EL (cell line): ENCODE measurements around the gene GPR171.

Source experiments
- DNase-seq: peaks from one replicate; pipeline ENCODE4 v3.0.0-alpha.2; 2016

Gene GPR171

DNA sequence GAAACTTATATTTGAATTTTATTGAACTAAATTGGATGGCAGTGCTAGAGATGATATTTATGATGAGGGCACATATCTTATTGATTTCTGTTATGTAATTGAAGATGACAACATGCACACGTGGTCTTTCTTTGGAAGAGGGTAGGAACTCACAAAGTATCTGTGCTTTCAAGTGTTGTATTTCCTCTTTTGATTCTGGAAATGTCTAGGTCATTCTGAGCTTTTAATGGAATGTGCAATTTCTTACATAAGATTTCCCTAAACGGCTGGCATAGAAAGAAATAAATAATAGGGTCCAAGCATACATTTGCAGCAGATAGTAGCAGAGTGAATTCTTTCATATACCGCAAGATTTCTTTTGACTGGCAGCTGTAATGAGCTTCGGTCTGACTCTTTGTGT is 10.1 kb upstream of the GPR171 start:
- DNase-seq, result no peak

DNA sequence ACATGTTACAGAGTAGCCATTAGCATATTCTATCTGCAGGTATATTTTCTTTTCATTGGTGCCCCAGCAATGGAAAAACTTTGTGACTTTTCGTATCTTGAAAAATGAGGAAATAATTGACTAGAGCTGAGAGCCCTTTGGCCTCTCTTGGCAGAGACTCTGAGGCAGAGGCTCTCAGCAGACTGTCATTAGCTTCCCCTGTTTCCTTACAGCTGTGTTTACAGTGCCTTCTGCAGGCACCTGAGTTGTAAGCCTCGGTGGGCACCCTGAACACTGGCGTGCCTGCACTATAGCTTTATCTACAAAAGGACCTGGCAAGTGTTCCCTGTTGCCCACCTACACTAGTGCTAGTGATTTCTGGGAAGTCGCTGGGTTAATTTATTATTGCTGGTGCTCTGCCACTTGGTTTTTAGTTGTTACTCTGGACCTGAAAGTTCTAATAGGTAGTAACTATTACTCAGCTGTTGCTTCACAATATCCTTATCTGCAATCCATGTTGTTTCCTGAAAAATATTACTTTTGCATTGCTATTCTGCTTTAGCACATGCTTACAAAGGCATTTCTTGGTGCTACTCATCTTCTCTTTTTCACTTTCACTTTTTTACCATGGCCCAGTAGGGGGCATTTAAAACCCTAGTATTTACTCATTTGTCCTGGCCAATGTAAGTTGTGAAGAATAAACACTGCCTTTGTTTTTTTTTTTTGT is 7.8 kb upstream of the GPR171 start:
- DNase-seq, result no peak

DNA sequence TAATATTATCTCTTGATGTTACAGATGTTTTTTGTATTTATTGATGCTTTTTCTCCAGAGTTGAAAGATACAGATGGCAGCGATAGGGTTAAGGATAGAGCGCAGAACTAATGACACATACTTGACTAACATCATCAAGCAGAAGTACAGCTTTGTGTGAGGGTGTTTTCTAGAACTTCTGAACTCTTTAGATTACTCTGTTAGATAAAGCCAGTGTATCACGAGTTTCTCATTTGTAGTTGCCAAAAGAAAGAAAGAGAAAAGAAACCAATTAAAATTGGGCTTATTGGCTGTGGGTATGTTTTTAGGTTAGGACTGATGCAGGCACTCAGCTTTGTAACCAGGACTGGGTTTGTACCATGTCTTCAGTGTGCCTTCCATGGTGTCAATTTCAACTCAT is 6.6 kb upstream of the GPR171 start:
- DNase-seq, result no peak

DNA sequence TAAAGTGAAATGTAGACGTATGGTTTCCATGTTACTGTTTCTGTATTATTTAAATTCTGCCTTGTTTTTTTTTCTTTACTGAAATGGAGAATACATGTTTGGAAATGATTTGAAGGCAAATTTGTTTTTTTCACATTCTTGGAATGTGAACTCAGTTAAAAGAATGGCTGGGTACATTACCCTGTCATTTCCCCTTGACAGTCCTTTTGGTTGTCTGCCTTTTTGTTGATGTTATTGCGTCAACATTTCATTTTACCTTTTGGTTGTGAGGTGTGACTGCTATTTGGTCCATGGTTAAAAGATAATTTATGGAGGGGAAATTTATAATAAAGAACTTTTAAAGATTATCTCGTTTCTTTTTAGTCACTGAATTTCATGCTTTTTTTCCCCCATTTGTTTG is 3.2 kb upstream of the GPR171 start:
- DNase-seq, result no peak

DNA sequence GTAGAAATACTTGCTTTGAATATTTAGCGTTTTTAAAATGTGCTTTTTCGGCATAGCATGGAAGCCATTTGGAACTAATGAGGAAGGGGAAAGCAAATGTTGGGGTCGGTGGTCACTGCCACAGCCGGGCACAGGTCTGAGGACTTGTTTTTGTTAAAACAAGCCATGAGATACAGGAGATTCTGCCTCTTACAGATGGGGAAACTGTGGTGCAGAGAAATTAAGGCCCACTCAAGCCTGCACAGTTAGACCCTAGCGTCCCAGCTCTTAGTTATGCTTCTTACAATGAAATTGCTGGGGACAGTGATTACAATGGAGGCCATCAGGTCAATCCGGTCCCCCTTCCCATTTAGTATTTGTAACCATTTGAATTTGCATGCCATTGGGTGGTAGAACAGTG is 2.5 kb upstream of the GPR171 start:
- no peak for DNase-seq

DNA sequence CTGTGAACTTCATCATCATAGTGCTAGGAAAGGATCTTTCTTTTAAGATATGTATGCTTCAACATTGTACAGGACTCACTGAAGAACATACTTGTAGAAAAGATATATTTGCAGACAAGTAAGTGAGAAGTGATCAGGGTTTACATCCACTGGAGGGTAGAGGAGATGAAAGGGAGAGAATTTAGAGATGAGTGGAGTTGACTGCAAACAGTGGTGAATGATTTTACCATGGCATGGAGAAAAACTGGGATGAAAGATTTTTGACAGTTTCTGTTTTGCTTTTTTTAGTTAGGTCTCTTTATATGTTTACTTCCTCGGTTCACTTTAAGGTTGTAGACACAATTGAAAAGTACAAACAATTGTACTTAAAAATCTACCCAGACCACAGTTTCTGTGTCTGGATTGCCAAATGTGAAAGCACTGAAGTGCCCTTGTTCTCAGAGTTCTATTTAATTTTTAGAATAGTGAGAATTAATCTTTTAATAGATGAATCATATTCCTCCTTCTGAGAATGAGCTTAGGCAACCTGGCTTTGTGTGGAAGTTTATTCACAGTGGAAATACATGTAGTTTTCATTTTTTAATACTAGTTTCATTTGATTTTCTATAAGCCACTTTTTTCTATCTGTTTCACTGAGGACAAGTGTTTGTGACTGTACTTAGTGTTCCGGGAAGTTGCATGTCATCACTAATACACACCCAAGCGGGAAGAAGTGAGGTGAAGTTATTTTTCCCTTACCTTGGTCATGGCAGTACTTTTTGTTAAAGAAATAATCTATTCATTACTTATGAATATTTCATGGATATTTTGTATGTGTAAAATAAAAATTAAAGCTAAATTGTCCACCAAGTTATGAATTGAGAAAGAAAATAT is 1.8 kb upstream of the GPR171 start:
- no peak for DNase-seq

DNA sequence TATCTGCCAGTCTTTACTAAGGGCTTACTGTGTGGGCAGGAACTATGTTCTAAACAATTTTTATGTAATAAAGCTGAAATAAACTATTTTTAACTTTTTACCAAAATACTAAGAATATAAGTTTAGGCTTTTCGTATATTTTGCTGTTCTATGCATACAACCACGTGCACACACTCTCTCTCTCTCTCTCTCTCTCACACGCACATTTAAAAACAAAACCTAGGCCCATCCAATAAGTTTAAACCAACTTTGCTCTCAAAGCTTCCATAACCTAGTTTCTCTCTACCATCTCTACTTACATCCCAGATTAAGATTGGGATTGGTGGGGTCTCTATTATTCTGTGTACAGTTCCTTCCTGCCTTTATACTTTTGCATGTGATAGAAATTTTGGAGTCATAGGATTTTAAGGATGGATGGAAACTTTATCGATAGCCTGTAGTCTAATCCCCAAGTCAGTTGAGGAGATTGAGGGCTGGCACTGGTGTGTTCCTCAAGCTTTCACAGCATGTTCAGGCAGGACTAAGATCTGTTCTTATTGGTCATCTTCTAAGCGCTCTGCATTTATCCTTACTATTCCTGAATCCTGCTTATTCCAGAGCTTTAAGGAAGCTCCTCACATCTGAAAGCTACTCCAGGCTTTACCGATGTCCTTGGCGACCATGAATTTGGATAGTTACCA is 1.8 kb downstream of the GPR171 start:
- no peak for DNase-seq

DNA sequence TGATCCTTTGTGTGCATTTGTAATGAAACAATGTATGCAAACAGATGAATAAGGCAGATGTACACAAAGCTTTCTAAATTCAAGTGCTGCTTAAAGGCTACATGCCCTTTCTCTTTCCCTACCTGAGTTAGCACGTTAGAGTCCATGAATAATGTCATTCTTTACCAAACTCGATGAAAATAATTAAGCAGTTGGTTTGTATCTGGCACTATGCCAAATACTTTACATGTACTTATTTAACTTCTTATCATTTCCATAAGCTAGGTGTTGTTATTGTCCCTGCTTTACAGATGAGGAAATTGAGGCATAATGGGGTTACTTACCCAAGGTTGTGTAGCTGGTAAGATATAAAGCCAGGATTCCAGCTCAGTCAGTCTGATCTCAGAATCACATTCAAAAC is 2.4 kb downstream of the GPR171 start:
- DNase-seq, result no peak

DNA sequence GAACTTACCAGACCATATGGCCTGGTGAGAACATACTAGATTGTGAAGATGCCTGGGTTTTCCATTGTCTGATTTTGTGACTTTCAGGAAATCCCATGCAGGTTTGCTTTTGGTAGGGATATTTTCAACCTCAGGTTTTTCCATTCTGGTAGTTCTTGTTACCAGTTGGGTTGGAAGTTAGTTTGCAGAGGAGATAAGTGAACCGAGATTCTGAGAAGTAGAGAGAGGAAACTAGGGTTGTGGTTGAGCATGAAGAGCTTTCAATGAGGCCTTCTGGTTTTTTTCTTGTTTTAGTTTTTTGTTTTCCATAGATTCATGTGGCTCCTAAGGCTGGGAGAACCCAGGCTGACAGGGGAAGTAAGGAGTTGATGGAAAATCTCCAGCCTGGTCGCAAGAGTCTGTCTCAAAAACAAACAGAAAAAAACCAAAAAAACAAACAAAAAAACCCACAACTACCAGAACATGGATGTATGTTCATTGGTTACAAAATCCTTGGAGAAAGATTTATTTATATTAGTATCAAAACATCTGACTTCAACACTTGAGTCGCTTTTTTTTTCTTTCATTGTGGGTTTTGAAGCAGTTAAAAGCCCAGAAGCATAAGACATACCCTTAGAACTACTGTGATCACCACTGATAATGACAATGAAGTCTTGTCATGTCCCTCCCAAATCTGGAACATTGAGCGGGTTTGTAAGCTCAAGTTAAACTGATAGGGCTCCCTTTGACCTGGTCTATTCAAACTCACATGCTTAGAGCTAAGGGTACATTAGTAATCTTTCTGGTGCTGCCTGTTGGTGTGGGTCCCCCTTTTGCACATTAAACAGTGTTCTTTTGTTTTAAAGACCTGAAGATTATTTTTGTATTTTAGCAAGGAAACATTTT is 3.2 kb downstream of the GPR171 start:
- DNase-seq, result no peak

DNA sequence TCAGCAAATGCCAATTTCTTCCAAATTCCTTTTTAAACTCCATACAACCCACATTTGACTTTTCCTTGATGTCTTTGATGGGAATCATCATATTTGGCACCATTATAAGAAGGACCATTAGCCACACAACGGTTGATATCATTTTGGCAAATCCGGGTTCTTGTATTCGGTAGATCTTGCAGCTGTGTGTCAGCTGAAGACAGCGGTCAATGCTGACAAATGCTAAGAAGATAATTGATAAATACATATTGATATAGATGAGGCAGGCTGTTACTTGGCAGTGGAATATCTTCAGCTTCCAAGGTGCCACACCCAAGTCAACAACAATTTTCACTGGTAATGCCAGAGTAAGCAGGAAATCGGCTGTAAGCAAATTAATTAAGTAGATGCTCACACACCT is 4.2 kb downstream of the GPR171 start:
- DNase-seq, result no peak

DNA sequence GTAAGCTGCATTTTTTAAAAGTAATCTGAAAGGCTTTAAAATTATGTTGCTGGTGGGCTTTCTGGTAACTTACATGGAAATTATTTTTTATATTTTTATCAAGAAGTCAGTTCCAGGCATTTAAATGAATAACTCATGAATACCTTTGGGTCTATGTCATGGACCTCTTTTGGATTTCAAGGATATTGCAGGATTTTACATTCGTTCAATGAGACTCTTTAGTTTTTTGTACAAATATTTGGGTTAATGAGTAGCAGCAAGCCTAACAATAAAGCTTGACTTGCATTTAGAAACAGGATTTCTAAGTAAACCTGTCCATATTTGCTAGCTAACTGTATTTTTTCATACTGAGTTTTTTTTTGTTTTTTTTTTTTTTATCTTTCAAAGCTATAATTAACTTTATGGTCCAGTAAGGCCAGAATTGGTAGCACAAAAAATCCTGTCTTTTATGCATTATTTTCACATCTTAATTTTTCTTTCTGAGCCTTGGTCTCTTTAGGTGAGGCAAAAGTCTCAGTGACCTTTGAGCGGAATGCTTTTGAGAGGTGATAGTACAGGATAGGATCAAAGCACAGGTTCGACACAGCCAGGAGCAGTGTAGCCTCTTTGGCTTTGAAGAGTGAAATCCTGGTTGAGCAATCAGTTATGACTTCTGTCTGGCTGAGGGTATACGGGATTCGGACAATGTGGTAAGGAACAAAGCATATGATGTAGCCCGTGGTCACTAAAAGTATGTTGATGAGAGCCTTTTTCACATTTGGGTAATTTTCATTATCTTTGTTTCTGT is 4.8 kb downstream of the GPR171 start:
- peak; percentile 17 for DNase-seq

DNA sequence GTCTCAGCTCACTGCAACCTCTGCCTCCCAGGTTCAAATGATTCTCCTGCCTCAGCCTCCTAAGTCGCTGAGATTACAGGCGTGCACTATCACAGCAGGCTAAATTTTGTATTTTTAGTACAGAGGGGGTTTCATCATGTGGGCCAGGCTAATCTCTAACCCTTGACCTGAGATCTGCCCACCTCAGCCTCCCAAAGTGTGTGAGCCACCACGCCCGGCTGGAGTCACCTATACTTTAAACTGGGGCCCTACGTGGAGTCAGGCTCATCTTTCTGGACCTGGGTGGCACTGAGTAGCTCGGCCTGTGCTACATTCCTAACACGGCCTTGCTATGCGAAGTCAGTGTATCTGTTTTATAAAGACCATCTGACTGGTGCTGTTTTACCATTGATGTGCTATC is 5.8 kb downstream of the GPR171 start:
- no peak for DNase-seq

DNA sequence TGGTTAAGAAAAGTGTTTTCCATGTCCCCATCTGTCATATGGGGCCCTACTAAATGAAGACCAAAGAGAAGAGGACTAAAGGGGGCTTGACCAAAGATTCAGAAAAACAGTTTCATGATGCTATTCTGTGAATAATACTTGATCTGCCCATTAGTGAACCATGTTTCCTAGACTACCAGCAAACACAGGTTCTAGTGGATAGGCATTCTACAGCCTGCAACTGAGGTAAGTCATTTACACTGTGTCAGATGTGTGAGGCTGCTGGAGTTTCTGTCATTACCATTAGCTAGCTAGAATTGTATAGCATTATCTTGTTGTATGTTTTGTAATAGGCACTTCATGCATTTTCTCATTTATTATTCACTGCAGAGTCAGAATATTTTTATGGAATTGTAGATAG is 6.6 kb downstream of the GPR171 start:
- no peak for DNase-seq

DNA sequence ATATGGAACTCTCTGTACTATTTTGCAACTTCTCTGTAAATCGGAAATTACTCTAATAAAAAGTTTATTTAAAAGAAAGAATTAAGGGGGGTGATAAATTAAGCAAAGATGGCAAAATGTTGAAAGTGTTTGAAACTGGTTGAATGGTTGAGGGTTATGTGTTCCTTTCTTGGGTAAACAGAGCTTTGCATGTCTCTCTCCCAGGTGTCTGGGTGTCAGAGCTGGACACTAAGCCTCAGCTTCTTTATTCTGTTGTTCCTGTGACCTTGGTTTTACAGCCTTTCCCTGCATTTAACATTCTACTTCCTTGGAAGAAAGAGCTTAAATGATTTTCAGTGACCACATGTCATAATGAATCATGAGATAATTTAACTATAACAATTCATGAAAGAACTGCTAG is 7.2 kb downstream of the GPR171 start:
- no peak for DNase-seq

DNA sequence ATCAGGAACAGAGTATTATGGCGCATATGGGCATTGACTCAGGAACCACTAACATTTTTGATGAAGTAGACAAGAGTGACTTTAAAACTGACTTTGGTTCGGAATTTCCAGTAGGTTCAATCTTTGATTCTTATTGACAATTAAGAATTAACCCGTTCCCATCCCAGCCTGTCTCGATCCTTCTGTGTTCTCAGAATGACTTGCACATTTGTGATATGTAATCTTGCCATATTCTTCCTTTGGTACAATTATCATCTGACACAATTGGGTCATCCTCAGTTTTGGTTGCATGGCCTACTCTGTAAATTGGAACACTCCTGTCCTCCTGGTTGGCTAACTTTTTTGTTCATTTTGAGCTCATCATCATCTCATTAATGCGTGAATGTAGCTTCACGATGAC is 10.5 kb downstream of the GPR171 start:
- no peak for DNase-seq

DNA sequence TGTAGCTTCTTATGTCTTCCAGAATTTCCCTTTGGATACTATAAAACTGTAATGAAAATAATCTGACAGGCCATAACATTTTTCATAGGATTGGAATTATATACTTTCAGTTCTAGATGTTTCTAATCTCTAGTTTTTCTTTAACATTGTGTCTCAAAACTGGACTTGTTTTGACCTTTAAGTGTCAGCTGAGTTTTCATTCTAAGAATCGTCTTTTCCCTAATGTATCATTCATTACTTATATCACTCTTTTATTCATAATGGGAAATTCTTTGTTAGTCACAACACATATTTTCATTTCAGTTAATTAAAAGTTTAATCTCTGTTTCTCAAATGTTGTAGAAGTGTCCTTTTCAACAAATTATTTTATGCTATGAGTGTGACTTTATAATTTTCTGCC is 11.9 kb downstream of the GPR171 start:
- DNase-seq, result no peak

DNA sequence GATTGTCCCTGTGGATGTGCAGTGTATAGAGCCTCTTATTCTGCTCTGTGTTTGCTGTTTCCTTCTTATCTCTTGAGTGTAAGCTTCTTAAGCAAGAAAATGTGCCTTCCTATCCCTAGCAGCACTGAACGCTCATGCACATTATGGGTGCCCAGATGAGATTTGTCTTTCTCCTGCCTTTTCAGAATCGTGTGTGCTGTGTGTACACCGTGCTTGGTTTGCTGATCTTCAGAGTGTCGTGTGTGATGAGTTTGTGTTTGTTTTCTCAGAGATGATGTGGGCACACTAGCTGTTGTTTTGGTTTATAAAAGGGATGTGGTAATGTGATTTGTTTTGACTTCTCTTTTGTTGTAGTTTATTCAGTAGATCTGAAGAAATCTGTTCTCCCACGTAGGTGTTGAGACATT is 19.7 kb downstream of the GPR171 start:
- no peak for DNase-seq

DNA sequence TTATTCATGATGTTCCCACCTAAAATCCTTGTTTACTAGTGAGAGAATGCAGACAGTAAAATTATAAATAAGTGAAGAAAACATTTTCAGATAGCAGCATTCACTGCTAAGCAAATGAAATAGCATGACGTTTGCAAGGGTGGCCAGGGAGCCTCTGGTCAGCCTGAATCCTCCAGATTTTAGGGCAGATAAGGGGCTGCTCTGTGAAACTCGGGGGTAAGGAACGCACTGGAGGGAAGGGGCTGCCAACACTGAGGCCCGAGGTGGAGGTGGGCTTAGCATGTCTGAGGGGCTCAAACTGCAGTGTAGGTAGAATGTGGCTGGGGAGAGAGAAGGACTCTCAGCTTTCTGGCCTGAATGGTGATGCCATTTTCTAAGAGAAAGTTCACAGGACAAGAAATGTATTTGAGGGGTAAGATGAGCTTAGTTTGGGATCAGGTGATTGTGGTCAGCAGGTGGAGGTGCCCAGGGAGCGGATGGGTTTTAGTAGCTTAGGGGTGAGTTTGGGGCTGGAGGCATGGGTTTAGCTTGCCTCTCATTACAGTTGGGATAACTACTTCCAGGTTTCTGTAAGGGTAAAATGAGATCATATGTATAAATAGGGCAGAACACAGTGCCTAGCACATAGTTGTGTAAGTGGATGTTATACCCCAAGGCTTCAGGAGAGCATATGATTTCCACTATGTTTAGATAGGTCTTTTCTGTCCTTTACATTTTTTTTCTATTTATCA is 20.5 kb downstream of the GPR171 start:
- DNase-seq, result no peak

DNA sequence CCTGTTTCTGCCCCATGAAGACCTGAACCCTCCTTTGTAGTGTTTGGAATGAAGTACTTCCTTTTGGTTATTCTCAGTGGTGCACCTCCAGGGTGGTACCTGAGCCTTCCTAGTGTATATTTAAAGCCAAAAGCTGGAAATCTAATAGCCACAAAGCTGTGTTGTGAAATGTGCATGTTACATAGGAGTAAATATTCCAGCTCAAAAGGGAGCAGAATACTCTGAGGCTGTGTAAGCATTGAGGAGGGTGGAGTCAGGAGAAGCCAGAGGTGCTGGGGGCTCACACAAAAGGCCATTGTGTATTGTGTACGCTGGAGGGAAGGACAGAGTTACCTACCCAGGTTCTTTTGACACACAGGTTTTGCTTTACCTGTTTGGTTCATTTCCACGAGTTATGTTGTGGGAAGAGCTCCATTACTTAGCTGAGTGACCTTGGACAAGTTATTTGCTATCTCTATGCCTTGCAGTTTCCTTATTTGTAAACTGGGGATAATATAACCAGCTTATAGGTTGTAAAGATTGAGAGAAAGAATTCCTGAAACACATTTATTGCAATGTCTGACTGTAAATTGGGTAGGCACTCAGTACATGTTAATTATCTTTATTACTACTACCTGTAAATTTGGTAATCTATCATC is 24.7 kb downstream of the GPR171 start:
- DNase-seq, result no peak

DNA sequence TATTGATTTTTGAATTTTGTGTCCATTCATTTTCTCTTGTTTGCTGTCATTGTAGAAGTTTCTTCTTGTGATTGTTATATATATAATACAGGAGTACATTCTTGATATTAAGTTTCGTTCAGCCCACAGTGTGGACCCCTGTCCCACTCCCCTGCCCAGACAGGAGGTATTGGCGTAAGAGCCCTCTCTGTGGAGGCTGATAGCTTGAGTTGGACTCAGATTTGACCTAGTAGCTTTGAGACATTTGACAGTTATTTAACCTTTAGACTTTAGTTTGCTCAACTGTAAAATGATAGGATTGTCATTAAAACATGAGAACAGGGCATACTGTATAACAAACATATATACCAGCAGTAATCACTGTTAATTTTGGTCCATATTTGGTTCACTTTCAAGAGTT is 27.1 kb downstream of the GPR171 start:
- no peak for DNase-seq

DNA sequence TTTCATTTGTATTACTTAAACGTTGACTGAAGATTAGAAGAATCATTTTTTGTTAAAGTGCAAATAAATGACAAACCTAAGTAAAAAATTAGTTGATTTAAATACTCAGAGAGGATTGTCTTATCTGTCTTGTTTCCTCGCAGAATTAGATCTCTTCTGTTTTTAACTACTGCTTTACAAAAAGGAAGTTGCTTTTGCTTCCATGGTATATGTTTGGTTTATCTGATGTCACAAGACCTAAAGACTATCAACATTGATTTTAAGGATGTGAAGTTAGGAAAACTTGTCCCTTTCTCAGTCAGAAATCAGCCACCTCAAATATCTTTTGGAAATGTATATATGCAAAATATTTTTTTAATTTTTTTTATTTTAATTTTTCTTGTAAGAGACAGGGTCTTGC is 28.7 kb downstream of the GPR171 start:
- DNase-seq, result no peak
